HEK293 (cell line): ENCODE measurements around the gene MTERF4.

ENCODE experiments used
- CTCF ChIA-PET: fragments of 350-600 bp; formaldehyde crosslinking; extraction: SDS; loops from one replicate; lab custom pipeline; 2021; ENCODE audit warnings: antibody characterized with exemption; lab: Yijun Ruan, JAX
- POLR2A ChIA-PET: fragments of 300-600 bp; formaldehyde crosslinking; extraction: SDS; loops from one replicate; lab custom pipeline; 2020; ENCODE audit warnings: antibody characterized with exemption, inconsistent platforms; lab: Yijun Ruan, JAX
- H3K27ac ChIP-seq: fragments of 200-500 bp; sonication (Bioruptor generic); 2 replicates; pipeline ENCODE4 v1.5.1; 2014; ENCODE audit warnings: low read depth, low read length, control low read depth, inconsistent platforms; ENCODE audit errors: extremely low read depth
- H3K36me3 ChIP-seq, 2 experiments: fragments of 200-500 bp in 1 of 2; sonication (Bioruptor generic) in 1 of 2; 1 replicate in 1 of 2; 2 replicates in 1 of 2; pipeline ENCODE4 v1.5.1; 2014 to 2017; ENCODE audit warnings: inconsistent platforms in 2 of 2, low read length in 2 of 2; ENCODE audit not compliant: control insufficient read depth in 2 of 2, insufficient read depth in 1 of 2
- H3K4me1 ChIP-seq: fragments of 200-500 bp; sonication (Bioruptor generic); 2 replicates; pipeline ENCODE4 v1.5.1; 2014; ENCODE audit warnings: mild to moderate bottlenecking, low read length, inconsistent platforms; ENCODE audit not compliant: control insufficient read depth, insufficient read depth
- H3K4me3 ChIP-seq: 2 replicates; pipeline ENCODE4 v1.5.1; 2011; ENCODE audit warnings: low read depth, mild to moderate bottlenecking, control low read depth, low read length, moderate library complexity
- H3K9me3 ChIP-seq: fragments of 200-500 bp; sonication (Bioruptor generic); 2 replicates; pipeline ENCODE4 v1.5.1; 2014; ENCODE audit warnings: low read depth, low read length, inconsistent platforms; ENCODE audit not compliant: control insufficient read depth, insufficient read depth
- INSM2 ChIP-seq: fragments of 450-650 bp; formaldehyde crosslinking; IDR thresholded peaks from 2 replicates; pipeline ENCODE4 v1.5.1; 2016; ENCODE audit warnings: missing biosample characterization, missing genetic modification characterization
- KLF1 ChIP-seq: fragments of 450-650 bp; formaldehyde crosslinking; IDR thresholded peaks from 2 replicates; pipeline ENCODE4 v1.5.1; 2016; ENCODE audit warnings: missing biosample characterization, missing genetic modification characterization
- SCRT1 ChIP-seq: fragments of 450-650 bp; formaldehyde crosslinking; IDR thresholded peaks from 2 replicates; pipeline ENCODE4 v1.5.1; 2016; ENCODE audit warnings: missing biosample characterization, missing genetic modification characterization, borderline replicate concordance
- ZBTB1 ChIP-seq: fragments of 450-650 bp; formaldehyde crosslinking; IDR thresholded peaks from 2 replicates; pipeline ENCODE4 v1.5.1; 2016; ENCODE audit warnings: missing biosample characterization, missing genetic modification characterization
- ZBTB17 ChIP-seq: fragments of 450-650 bp; formaldehyde crosslinking; IDR thresholded peaks from 2 replicates; pipeline ENCODE4 v1.5.1; 2016; ENCODE audit warnings: missing biosample characterization, missing genetic modification characterization
- ZBTB6 ChIP-seq: fragments of 450-650 bp; formaldehyde crosslinking; IDR thresholded peaks from 2 replicates; pipeline ENCODE4 v1.5.1; 2017; ENCODE audit warnings: missing biosample characterization, missing genetic modification characterization
- ZNF138 ChIP-seq: fragments of 450-650 bp; formaldehyde crosslinking; IDR thresholded peaks from 2 replicates; pipeline ENCODE4 v1.5.1; 2016; ENCODE audit warnings: missing biosample characterization, missing genetic modification characterization, borderline replicate concordance
- ZNF146 ChIP-seq: fragments of 450-650 bp; formaldehyde crosslinking; IDR thresholded peaks from 2 replicates; pipeline ENCODE4 v1.5.1; 2016; ENCODE audit warnings: missing biosample characterization, missing genetic modification characterization
- ZNF148 ChIP-seq: fragments of 450-650 bp; formaldehyde crosslinking; IDR thresholded peaks from 2 replicates; pipeline ENCODE4 v1.5.0; 2017; ENCODE audit warnings: missing biosample characterization, missing genetic modification characterization, borderline replicate concordance
- ZNF202 ChIP-seq: fragments of 450-650 bp; formaldehyde crosslinking; IDR thresholded peaks from 2 replicates; pipeline ENCODE4 v1.5.1; 2016; ENCODE audit warnings: missing biosample characterization, missing genetic modification characterization, borderline replicate concordance
- ZNF510 ChIP-seq: fragments of 450-650 bp; formaldehyde crosslinking; IDR thresholded peaks from 2 replicates; pipeline ENCODE4 v1.5.1; 2018; ENCODE audit warnings: mild to moderate bottlenecking, missing genetic modification characterization, missing biosample characterization; ENCODE audit not compliant: insufficient replicate concordance
- ZNF654 ChIP-seq: fragments of 450-650 bp; formaldehyde crosslinking; IDR thresholded peaks from 2 replicates; pipeline ENCODE4 v1.5.1; 2016; ENCODE audit warnings: low read depth, missing biosample characterization, missing genetic modification characterization
- ZNF747 ChIP-seq: fragments of 450-650 bp; formaldehyde crosslinking; IDR thresholded peaks from 2 replicates; pipeline ENCODE4 v1.5.1; 2016; ENCODE audit warnings: missing biosample characterization, missing genetic modification characterization
- TF ChIP-seq, protein P1 (sequence below): fragments of 450-650 bp; formaldehyde crosslinking; IDR thresholded peaks from 2 replicates; pipeline ENCODE4 v1.5.1; 2016; ENCODE audit warnings: missing biosample characterization, missing genetic modification characterization, borderline replicate concordance
- TF ChIP-seq, protein P2 (sequence below): fragments of 450-650 bp; IDR thresholded peaks from 2 replicates; pipeline ENCODE4 v1.5.1; 2018; ENCODE audit warnings: missing biosample characterization, missing genetic modification characterization

Gene MTERF4

DNA sequence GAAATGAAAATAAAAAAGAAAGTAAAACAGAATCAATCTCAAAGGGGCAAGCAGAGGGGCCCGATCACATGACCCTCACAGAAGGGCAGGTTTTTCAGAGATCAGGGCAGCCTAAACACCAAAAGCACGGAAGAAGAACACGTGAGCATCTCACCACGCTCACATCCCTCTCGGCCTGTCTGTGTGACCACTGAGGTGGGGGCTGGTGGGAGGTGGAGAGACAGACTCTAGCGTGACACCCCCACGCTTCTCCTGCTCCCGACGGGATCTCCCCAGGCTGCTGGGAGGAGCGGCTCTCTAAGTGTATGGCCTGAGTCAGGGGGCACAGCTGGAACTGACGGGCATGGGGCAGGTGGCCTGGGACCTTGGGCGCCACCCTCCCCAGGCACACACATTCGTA lies 23.5 kb upstream of the MTERF4 start:
- CTCF ChIA-PET, result no interaction called here
- H3K9me3 ChIP-seq, result no peaks in the 10 kb centered on the region
- POLR2A ChIA-PET, result no interaction called here
- peaks cover 4 to 75% of the 10 kb centered on the region in 2 experiments for H3K36me3 ChIP-seq
- H3K27ac ChIP-seq, result no peak overlapping the region
- no peak overlapping the region for H3K4me3 ChIP-seq
- TF ChIP-seq, protein P1, sequence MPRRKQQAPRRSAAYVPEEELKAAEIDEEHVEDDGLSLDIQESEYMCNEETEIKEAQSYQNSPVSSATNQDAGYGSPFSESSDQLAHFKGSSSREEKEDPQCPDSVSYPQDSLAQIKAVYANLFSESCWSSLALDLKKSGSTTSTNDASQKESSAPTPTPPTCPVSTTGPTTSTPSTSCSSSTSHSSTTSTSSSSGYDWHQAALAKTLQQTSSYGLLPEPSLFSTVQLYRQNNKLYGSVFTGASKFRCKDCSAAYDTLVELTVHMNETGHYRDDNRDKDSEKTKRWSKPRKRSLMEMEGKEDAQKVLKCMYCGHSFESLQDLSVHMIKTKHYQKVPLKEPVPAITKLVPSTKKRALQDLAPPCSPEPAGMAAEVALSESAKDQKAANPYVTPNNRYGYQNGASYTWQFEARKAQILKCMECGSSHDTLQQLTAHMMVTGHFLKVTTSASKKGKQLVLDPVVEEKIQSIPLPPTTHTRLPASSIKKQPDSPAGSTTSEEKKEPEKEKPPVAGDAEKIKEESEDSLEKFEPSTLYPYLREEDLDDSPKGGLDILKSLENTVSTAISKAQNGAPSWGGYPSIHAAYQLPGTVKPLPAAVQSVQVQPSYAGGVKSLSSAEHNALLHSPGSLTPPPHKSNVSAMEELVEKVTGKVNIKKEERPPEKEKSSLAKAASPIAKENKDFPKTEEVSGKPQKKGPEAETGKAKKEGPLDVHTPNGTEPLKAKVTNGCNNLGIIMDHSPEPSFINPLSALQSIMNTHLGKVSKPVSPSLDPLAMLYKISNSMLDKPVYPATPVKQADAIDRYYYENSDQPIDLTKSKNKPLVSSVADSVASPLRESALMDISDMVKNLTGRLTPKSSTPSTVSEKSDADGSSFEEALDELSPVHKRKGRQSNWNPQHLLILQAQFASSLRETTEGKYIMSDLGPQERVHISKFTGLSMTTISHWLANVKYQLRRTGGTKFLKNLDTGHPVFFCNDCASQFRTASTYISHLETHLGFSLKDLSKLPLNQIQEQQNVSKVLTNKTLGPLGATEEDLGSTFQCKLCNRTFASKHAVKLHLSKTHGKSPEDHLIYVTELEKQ (tag by site-specific recombination), result no peak
- no peak for TF ChIP-seq ZNF202 (tag by site-specific recombination)
- no peak for TF ChIP-seq KLF1 (tag by site-specific recombination)
- no peak for TF ChIP-seq ZNF146 (tag by site-specific recombination)
- TF ChIP-seq ZNF654 (tag by site-specific recombination), result no peak
- no peak for TF ChIP-seq SCRT1 (tag by site-specific recombination)
- no peak for TF ChIP-seq INSM2 (tag by site-specific recombination)
- TF ChIP-seq ZBTB1 (tag by site-specific recombination), result no peak
- TF ChIP-seq, protein P2, sequence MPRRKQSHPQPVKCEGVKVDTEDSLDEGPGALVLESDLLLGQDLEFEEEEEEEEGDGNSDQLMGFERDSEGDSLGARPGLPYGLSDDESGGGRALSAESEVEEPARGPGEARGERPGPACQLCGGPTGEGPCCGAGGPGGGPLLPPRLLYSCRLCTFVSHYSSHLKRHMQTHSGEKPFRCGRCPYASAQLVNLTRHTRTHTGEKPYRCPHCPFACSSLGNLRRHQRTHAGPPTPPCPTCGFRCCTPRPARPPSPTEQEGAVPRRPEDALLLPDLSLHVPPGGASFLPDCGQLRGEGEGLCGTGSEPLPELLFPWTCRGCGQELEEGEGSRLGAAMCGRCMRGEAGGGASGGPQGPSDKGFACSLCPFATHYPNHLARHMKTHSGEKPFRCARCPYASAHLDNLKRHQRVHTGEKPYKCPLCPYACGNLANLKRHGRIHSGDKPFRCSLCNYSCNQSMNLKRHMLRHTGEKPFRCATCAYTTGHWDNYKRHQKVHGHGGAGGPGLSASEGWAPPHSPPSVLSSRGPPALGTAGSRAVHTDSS, result no peak
- TF ChIP-seq ZNF747 (tag by site-specific recombination), result no peak
- no peak for TF ChIP-seq ZNF138
- no peaks in the 10 kb centered on the region for H3K4me1 ChIP-seq

DNA sequence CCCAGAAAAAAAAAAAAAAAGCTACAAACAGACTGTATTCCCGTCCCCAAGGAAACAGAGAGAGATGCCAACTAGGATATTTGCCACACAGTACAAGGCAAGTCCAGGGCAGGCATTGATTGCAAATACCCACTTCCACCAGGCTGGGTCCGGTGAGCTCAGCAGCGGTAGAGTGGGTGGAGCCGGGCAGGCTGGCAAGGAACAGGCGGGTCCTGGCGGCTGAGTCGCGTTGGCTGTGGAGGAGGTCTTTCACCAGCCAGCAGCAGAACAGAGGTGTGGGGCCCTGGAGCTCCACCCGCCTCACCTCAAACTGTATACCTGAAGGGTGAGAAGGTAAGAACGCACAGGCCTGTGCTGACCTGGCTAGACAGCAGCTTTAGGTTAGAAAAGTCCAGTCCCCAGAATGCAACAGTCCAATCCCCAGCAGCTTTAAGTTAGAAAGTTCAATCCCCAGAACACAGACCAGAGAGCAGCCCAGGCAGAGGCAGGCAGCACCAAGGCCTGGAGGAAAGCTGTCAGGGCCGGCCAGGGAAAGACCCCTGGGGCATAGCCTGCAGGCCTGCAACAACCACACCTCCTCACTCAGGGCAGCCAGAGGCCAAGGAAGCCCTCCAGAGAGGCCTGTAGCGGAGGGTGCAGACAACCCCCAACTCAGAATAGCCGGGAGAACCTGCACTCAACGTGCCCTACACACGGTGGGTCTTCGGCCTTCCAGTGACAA lies 21.9 kb upstream of the MTERF4 start:
- no peaks in the 10 kb centered on the region for H3K9me3 ChIP-seq
- TF ChIP-seq, protein P2, result no peak
- no peak for TF ChIP-seq ZNF148 (tag by site-specific recombination)
- TF ChIP-seq ZBTB6 (tag by site-specific recombination), result no peak
- TF ChIP-seq KLF1 (tag by site-specific recombination), result no peak
- no peak for TF ChIP-seq ZBTB17 (tag by site-specific recombination)
- TF ChIP-seq ZNF510 (tag by site-specific recombination), result no peak
- no peaks in the 10 kb centered on the region for H3K4me1 ChIP-seq
- H3K4me3 ChIP-seq, result no peak overlapping the region
- ChIA-PET CTCF (interaction anchor here (0.6 to 0.7 kb wide), 2 partner anchors 135 to 153 kb away, joined by 3 to 5 read pairs; no protein-coding TSS in a partner anchor), POLR2A (interaction anchor here (1.4 kb wide), 1 partner anchor 25 kb away, joined by 3 read pairs; the partner anchor contains the start of gene PASK)
- peaks cover 10 to 62% of the 10 kb centered on the region in 2 experiments for H3K36me3 ChIP-seq
- no peak overlapping the region for H3K27ac ChIP-seq
